SK-N-SH treated with all-trans-retinoic acid at 6 μM for 48 hours (cell line): ENCODE results near the gene AGPS.

Experiments used
- ARNTL ChIP-seq: fragments of 450-650 bp; formaldehyde crosslinking; IDR thresholded peaks from 2 replicates; pipeline ENCODE4 v1.5.0; 2020; ENCODE audit warnings: low read depth, mild to moderate bottlenecking, moderate library complexity, borderline replicate concordance
- BACH2 ChIP-seq: fragments of 250-450 bp; sonication (Bioruptor Pico); IDR thresholded peaks from 2 replicates; pipeline ENCODE4 v1.9.0; 2021; ENCODE audit warnings: mild to moderate bottlenecking, borderline replicate concordance
- PPARA ChIP-seq: fragments of 250-450 bp; sonication (Bioruptor Pico); IDR thresholded peaks from 2 replicates; pipeline ENCODE4 v1.5.0; 2020; ENCODE audit warnings: mild to moderate bottlenecking, borderline replicate concordance
- RARB ChIP-seq: fragments of 250-450 bp; sonication (Bioruptor Pico); IDR thresholded peaks from 2 replicates; pipeline ENCODE4 v1.8.0; 2021; ENCODE audit warnings: mild to moderate bottlenecking, moderate library complexity
- SNAI2 ChIP-seq: fragments of 250-450 bp; sonication (Bioruptor Pico); IDR thresholded peaks from 2 replicates; pipeline ENCODE4 v1.5.0; 2020; ENCODE audit warnings: mild to moderate bottlenecking, moderate library complexity
- TCF4 ChIP-seq: fragments of 250-450 bp; sonication (Bioruptor Pico); IDR thresholded peaks from 2 replicates; pipeline ENCODE4 v1.8.0; 2021; ENCODE audit warnings: mild to moderate bottlenecking, moderate library complexity, borderline replicate concordance
- ZC3H10 ChIP-seq: fragments of 250-450 bp; sonication (Bioruptor Pico); IDR thresholded peaks from 2 replicates; pipeline ENCODE4 v1.5.1; 2021; ENCODE audit warnings: mild to moderate bottlenecking, moderate library complexity
- ZFP30 ChIP-seq: fragments of 450-650 bp; formaldehyde crosslinking; IDR thresholded peaks from 2 replicates; pipeline ENCODE4 v1.5.0; 2022; ENCODE audit warnings: mild to moderate bottlenecking, moderate library complexity
- TF ChIP-seq, protein P1 (sequence below): fragments of 250-450 bp; sonication (Bioruptor Pico); IDR thresholded peaks from 2 replicates; pipeline ENCODE4 v1.5.1; 2021; ENCODE audit warnings: mild to moderate bottlenecking, moderate library complexity
- TF ChIP-seq, protein P2 (sequence below): fragments of 250-450 bp; sonication (Bioruptor Pico); IDR thresholded peaks from 2 replicates; pipeline ENCODE4 v1.5.1; 2020; ENCODE audit warnings: low read depth, mild to moderate bottlenecking, moderate library complexity
- TF ChIP-seq, protein P3 (sequence below): fragments of 250-450 bp; sonication (Bioruptor Pico); IDR thresholded peaks from 2 replicates; pipeline ENCODE4 v1.8.0; 2020; ENCODE audit warnings: mild to moderate bottlenecking, moderate library complexity, borderline replicate concordance

DNA sequence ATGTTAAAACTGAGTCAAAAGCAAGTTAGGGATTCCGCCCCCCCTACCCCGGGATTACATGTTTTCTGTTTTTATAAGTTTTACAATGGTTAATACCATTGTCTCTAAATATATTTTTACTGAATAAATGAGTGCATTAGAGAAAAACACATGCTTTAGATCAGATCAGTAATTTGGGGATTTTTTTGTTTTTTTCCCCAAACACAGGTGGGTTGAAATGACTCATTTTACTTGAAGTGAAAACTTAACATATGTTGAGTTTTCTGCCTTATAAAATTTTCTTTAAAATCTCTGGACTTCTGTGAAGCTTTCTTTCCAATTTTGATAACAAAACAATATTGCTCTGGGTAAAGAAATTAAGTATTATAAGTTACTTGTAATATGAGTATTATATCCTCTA lies 114.4 kb downstream of the AGPS start:
- TF ChIP-seq ZFP30 (CRISPR knock-in tag), result no peak
- TF ChIP-seq, protein P1, sequence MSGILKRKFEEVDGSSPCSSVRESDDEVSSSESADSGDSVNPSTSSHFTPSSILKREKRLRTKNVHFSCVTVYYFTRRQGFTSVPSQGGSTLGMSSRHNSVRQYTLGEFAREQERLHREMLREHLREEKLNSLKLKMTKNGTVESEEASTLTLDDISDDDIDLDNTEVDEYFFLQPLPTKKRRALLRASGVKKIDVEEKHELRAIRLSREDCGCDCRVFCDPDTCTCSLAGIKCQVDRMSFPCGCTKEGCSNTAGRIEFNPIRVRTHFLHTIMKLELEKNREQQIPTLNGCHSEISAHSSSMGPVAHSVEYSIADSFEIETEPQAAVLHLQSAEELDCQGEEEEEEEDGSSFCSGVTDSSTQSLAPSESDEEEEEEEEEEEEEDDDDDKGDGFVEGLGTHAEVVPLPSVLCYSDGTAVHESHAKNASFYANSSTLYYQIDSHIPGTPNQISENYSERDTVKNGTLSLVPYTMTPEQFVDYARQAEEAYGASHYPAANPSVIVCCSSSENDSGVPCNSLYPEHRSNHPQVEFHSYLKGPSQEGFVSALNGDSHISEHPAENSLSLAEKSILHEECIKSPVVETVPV (CRISPR knock-in tag), result no peak
- TF ChIP-seq, protein P2, sequence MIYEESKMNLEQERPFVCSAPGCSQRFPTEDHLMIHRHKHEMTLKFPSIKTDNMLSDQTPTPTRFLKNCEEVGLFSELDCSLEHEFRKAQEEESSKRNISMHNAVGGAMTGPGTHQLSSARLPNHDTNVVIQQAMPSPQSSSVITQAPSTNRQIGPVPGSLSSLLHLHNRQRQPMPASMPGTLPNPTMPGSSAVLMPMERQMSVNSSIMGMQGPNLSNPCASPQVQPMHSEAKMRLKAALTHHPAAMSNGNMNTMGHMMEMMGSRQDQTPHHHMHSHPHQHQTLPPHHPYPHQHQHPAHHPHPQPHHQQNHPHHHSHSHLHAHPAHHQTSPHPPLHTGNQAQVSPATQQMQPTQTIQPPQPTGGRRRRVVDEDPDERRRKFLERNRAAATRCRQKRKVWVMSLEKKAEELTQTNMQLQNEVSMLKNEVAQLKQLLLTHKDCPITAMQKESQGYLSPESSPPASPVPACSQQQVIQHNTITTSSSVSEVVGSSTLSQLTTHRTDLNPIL (CRISPR knock-in tag), result no peak
- TF ChIP-seq SNAI2 (CRISPR knock-in tag), result no peak
- TF ChIP-seq ARNTL (CRISPR knock-in tag), result no peak
- no peak for TF ChIP-seq RARB (CRISPR knock-in tag)
- no peak for TF ChIP-seq PPARA
- TF ChIP-seq ZC3H10 (CRISPR knock-in tag), result no peak
- TF ChIP-seq TCF4 (CRISPR knock-in tag), result no peak
- no peak for TF ChIP-seq BACH2
- TF ChIP-seq, protein P3, sequence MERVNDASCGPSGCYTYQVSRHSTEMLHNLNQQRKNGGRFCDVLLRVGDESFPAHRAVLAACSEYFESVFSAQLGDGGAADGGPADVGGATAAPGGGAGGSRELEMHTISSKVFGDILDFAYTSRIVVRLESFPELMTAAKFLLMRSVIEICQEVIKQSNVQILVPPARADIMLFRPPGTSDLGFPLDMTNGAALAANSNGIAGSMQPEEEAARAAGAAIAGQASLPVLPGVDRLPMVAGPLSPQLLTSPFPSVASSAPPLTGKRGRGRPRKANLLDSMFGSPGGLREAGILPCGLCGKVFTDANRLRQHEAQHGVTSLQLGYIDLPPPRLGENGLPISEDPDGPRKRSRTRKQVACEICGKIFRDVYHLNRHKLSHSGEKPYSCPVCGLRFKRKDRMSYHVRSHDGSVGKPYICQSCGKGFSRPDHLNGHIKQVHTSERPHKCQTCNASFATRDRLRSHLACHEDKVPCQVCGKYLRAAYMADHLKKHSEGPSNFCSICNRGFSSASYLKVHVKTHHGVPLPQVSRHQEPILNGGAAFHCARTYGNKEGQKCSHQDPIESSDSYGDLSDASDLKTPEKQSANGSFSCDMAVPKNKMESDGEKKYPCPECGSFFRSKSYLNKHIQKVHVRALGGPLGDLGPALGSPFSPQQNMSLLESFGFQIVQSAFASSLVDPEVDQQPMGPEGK (CRISPR knock-in tag), result no peak
